HPDE6-E6E7 (cell line): Measurements from ENCODE around the gene CGGBP1.
A peak's percentile ranks its signal among the peaks of the same experiment; 100 is the strongest.

Experiments used
- DNase-seq: peaks from one replicate; pipeline ENCODE4 v3.0.0; 2011; ENCODE audit warnings: missing footprints; ENCODE audit errors: extremely low spot score

CGGBP1 gene, protein sequence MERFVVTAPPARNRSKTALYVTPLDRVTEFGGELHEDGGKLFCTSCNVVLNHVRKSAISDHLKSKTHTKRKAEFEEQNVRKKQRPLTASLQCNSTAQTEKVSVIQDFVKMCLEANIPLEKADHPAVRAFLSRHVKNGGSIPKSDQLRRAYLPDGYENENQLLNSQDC

GRCh38 chr3:88058581-88059379 lies at the start of gene CGGBP1, which contains the start of gene ZNF654:
CGGBP1 (minus strand) TSS chr3:88059005; CDS start chr3:88055976, 3,029 bp downstream.
ZNF654 (plus strand) TSS chr3:88059255; CDS start chr3:88059320, 65 bp downstream.
- DNase-seq: peak; percentile 89

- no peak for DNase-seq
Measured at GRCh38 chr3:88105325-88105724, 46.5 kb upstream of the CGGBP1 start.

DNA sequence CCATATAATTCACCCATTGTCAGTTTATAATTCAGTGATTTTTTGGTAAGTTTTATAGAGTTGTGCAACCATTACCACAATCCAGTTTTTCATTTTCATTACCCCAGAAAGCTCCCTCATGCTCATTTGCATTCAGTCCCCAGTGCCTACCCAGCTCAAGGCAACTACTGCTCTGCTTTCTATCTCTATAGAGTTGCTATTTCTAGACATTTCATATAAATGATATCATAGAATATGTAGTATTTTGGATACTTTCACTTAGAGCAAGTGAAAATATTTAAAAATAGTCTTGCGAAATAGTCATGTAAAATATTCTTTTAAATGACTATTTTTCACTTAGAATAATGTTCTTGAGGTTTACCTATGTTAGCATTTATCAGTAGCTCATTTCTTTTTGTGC lies 42.3 kb upstream of the CGGBP1 start:
- no peak for DNase-seq

DNA sequence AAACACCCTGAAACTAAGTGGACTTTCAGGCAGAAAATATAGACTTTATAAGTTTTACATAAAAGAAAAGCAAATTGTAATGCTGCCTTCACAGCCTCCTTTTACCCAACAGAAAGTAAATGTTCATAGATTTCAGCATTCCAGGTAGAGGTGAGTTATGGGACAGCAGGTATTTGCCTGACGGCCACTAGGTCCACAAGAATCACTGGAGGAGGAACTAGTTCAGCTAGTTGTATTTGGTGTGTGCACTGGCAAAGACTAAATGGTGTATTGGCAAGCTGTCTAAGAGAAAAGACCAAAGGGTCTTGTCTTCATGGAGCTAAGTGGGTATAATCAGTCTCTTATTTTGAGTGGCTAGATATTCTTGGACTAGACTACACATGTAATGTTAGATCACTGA lies 34.5 kb upstream of the CGGBP1 start:
- DNase-seq: no peak

GRCh38 chr3:88092270-88092669 lies 33.5 kb upstream of the CGGBP1 start:
- no peak for DNase-seq

- DNase-seq: no peak
Measured at GRCh38 chr3:88090681-88091080, 31.9 kb upstream of the CGGBP1 start.

GRCh38 chr3:88084097-88084501 lies 25.3 kb upstream of the CGGBP1 start:
- DNase-seq: no peak

- DNase-seq: no peak
Measured at GRCh38 chr3:88082854-88083253, 24.0 kb upstream of the CGGBP1 start.

- DNase-seq: no peak
Measured at GRCh38 chr3:88078932-88079331, 20.1 kb upstream of the CGGBP1 start.

- DNase-seq: no peak
Measured at GRCh38 chr3:88076712-88077111, 17.9 kb upstream of the CGGBP1 start.

DNA sequence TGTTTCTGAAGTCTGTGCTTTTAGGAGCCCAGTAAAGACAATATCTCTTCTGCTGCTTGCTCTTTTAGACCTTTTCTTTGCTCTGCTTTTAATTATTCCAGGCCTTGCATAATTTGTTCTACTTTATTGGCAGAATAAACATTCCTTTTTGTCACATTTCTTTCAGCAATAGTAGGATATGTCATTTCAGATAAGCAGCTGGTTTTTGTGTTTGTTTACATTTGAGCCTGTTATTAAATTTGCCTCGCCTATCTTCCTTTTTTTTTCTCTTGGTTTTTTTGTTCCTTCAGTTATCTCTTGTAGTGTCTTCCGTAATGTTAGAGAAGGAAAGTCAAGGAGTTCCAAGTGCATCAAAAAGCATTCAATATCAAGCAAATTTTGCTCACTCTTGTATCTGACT lies 16.7 kb upstream of the CGGBP1 start:
- DNase-seq: no peak

DNA sequence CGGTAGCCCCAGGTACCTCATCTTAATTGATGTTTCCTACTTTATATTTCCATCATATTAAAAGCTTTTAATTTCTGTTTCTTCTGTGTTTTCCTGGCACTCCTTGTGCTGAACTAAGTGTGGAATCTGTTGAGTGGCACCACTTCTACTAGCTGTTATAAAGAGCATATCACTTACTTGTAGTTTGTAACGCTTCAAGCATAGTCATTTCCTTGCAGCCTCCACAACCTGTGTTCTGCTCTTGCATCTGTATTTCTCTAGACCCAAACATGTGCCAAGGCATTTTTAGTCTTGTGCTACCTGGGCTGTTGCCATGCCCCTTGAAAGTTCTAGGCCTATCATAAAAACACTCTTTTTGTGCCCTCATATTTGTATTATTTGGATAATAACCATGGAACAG lies 16.3 kb upstream of the CGGBP1 start:
- DNase-seq: no peak

GRCh38 chr3:88061746-88062145 lies 2.9 kb upstream of the CGGBP1 start:
- no peak for DNase-seq

DNA sequence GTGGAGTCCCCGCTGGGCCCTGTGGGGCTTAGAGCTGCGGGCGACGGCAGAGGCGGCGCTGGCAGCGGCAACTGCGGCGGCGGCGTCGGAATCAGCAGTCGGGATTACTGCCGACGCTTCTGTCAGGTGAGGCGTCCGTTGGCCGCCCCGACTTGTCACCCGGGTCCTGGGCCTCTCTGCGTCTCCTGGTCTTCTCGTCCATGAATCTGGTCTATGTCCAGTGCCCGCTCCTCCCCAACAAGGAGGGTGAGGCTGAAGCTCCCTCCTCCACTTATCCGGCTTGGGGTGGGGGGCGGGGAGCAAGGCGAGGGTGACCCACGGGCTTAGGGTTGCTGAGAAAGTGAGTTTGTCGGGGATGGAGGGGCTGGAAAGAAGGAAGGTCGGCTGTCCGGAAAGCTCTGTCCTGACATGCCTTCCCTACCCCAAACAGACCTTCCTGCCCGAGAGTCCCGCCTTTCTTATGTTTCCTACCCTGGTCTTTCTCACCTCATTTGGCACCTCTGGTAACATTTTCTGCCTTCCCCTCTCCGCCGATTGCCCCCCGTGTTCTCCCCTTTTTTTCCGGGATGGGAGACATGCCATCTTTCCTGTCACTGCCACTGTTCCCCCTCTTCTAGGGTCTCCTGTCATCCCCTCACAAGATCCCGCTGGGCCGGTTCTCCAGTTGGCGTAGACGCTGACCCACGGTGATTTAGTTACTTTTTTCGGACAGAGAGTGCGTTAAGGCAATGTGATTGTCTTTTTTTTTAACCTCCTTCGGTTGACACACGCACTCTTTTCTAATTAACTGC lies 770 bp upstream of the CGGBP1 start:
- peak; percentile 25 for DNase-seq

- no peak for DNase-seq
Measured at GRCh38 chr3:88058306-88058580, 562 bp downstream of the CGGBP1 start.

- DNase-seq: no peak
Measured at GRCh38 chr3:88057630-88058305, 1.0 kb downstream of the CGGBP1 start.

DNA sequence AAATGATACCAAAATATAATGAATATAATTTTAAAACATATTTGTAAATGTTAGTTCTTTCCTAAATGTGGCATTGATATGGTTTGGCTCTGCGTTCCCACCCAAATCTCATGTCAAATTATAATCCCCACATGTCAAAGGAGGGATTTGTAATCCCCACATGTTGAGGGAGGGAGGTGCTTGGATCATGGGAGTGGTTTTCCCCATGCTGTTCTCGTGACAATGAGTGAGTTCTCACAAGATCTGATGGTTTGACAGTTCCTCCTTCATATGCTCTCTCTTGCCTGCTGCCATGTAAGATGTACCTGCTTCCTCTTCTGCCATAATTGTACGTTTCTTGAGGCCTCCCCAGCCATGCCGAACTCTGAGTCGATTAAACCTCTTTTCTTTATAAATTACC lies 12.0 kb downstream of the CGGBP1 start:
- DNase-seq: no peak

GRCh38 chr3:88044411-88044810 lies 14.4 kb downstream of the CGGBP1 start:
- no peak for DNase-seq

DNA sequence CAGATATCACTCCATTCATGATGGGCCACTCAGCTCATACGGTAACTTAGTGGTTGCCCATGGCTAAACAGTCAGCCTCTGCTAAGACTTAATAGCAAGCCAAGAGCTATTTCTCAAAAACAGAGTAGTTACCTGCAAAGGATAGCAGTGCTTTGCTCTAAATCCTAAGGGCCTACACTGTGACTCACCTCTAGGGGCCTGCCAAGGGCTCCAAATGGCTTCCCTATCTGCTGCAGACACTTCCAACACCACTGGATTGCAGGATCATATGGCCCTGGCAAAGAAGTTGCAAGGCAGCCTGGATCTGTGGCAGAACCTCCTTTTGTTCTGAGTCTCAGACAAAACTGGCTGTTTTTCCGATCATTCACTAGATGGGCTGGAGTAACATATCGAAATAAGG lies 17.8 kb downstream of the CGGBP1 start:
- no peak for DNase-seq

GRCh38 chr3:88040529-88040928 lies 18.3 kb downstream of the CGGBP1 start:
- DNase-seq: no peak

- no peak for DNase-seq
Measured at GRCh38 chr3:88038566-88038965, 20.2 kb downstream of the CGGBP1 start.

- no peak for DNase-seq
Measured at GRCh38 chr3:88036221-88036620, 22.6 kb downstream of the CGGBP1 start.
